Measurements from ENCODE around the gene PRKCE. TPM values are rescaled to one million over a fixed set of nuclear protein-coding genes. Genes with fewer than 3 reads are reported as not detected.

The PRKCE gene
- polyA plus RNA-seq, 1 of the 3 experiments (the other 2 are of a cell fraction) = 16.3 TPM

- Histone ChIP-seq H3K27me3 (ENCODE audit: insufficient read depth) (peaks cover 33% of the 10 kb centered on the region; the same call in 1 of the 2 replicates), H4K20me1 (ENCODE audit: insufficient read depth) (no peaks in the 10 kb centered on the region), H3K27ac (ENCODE audit: low read depth in 2 of 2, low read length in 1 of 2) (no peak overlapping the region), H3K9ac (no peak overlapping the region), H3K9me2 (no peaks in the 10 kb centered on the region), H3K79me2 (ENCODE audit: insufficient read depth) (no peaks in the 10 kb centered on the region), H3K36me3 (replicated peaks in 1 of 2; ENCODE audit: control insufficient read depth in 1 of 2, insufficient read depth in 2 of 2, low read length in 1 of 2) (no peaks in the 10 kb centered on the region), H3K4me1 (ENCODE audit: control insufficient read depth in 1 of 2, insufficient read depth in 2 of 2, low read depth in 1 of 2, low read length in 1 of 2) (no peaks in the 10 kb centered on the region), H3K4me3 (ENCODE audit: low read depth in 2 of 2, low read length in 1 of 2) (no peak overlapping the region), H3K4me2 (no peak overlapping the region), H3F3A (replicated peaks; ENCODE audit: insufficient read depth) (no peaks in the 10 kb centered on the region), H2AFZ (ENCODE audit: low read depth) (no peak overlapping the region), H3K9me3 (no peaks in the 10 kb centered on the region)
- TF ChIP-seq TEAD4 (IDR thresholded peaks at IDR 0.05; ENCODE audit: borderline replicate concordance, insufficient read depth) (no peak), GATA2 (CRISPR knock-in tag; IDR thresholded peaks at IDR 0.05) (no peak), SMC3 (IDR thresholded peaks at IDR 0.05; ENCODE audit: low read depth, low read length) (no peak), CHD2 (IDR thresholded peaks at IDR 0.05; ENCODE audit: low read length, partially characterized antibody) (no peak), RFX5 (IDR thresholded peaks at IDR 0.05; ENCODE audit: low read length) (no peak), ZBTB33 (IDR thresholded peaks at IDR 0.05; ENCODE audit: borderline replicate concordance, low read depth) (no peak), RAD21 (IDR thresholded peaks at IDR 0.05; ENCODE audit: low read length) (no peak), REST (IDR thresholded peaks at IDR 0.05; ENCODE audit: low read depth, low read length) (no peak), EP300 (IDR thresholded peaks at IDR 0.05; ENCODE audit: borderline replicate concordance in 1 of 2, low read depth in 1 of 2, low read length in 1 of 2) (no peak), SIN3A (IDR thresholded peaks at IDR 0.05; ENCODE audit: borderline replicate concordance, low read depth, low read length) (no peak), MEF2A (IDR thresholded peaks at IDR 0.05; ENCODE audit: borderline replicate concordance, low read depth) (no peak), FOXM1 (IDR thresholded peaks at IDR 0.05; ENCODE audit: low read depth) (no peak), TAF1 (IDR thresholded peaks at IDR 0.05; ENCODE audit: borderline replicate concordance, low read depth, low read length) (no peak)
- WGBS (ENCODE audit: low lambda C conversion rate) = 79% methylated on average over 5 of the region's 5 CpGs
- ChIA-PET POLR2A (no interaction called here), CTCF (interaction anchor here (0.8 to 2.2 kb wide), 8 partner anchors 8 to 304 kb away, joined by 3 to 8 read pairs (median 4); no protein-coding TSS in a partner anchor)
- no peak for DNase-seq
These were observed 17.3 kb upstream of the PRKCE start for GRCh38 chr2:45634223-45634622.

Measured in SK-N-SH (cell line).